ENCODE measurements around the gene ADAR.
A peak's percentile ranks its signal among the peaks of the same experiment; 100 is the strongest.

Gene ADAR

GRCh38 chr1:154607106-154607608 lies 829 bp downstream of the ADAR start:
- peaks cover 64% of the 10 kb centered on the region for H3K36me3 Mint-ChIP-seq
- peaks cover 77% of the 10 kb centered on the region for H3K4me1 Mint-ChIP-seq
- H3K4me3 Mint-ChIP-seq = peak overlapping the region; percentile 87
- H3K27ac Mint-ChIP-seq = peak overlapping the region; percentile 99
- ATAC-seq (peak; percentile 14), DNase-seq (ENCODE audit: low spot score in 2 of 2) (no peak)
- no peaks in the 10 kb centered on the region for H3K9me3 Mint-ChIP-seq

GRCh38 chr1:154605534-154605933 lies 2.5 kb downstream of the ADAR start:
- H3K36me3 Mint-ChIP-seq = peaks cover 68% of the 10 kb centered on the region
- H3K9me3 Mint-ChIP-seq = no peaks in the 10 kb centered on the region
- H3K4me3 Mint-ChIP-seq = peak overlapping the region; percentile 87
- H3K4me1 Mint-ChIP-seq = peaks cover 79% of the 10 kb centered on the region
- DNase-seq (ENCODE audit: low spot score in 2 of 2) (no peak), ATAC-seq (no peak)
- H3K27ac Mint-ChIP-seq = peak overlapping the region; percentile 99

- Mint-ChIP-seq H3K4me1 (peaks cover 84% of the 10 kb centered on the region), H3K4me3 (no peak overlapping the region), H3K36me3 (peaks cover 91% of the 10 kb centered on the region)
Observed at GRCh38 chr1:154603317-154603716, 4.7 kb downstream of the ADAR start.

DNA sequence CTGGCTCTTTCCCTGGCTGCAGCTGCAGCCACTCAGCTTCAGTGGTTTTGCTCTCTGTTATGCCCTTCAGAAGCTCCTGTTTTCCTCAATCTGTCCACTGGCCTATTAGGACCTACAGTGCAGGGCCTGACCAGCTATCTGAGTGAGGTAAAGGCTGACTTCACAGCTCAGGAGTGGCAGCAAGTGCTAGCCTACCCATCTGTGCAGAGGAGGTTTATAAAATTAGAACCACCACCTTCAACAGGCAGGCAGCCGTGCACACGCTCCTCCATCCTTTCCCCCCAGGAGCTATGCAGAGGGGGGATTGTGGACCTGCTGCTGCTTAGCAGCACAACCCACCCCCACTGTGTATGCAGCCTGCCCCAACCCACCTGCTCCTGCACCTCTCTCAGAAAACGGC lies 8.3 kb downstream of the ADAR start:
- Mint-ChIP-seq H3K4me3 (peak overlapping the region; percentile 30), H3K36me3 (peaks cover 94% of the 10 kb centered on the region), H3K9me3 (no peaks in the 10 kb centered on the region), H3K4me1 (peaks cover 65% of the 10 kb centered on the region), H3K27ac (peak overlapping the region; percentile 90)
- ATAC-seq (no peak), DNase-seq (ENCODE audit: low spot score in 2 of 2) (no peak)

More at GRCh38 chr1:154603317-154603716, 4.7 kb downstream of the ADAR start:
- DNase-seq (ENCODE audit: low spot score in 2 of 2) (no peak), ATAC-seq (no peak)
- H3K27ac Mint-ChIP-seq = peak overlapping the region; percentile 99
- no peaks in the 10 kb centered on the region for H3K9me3 Mint-ChIP-seq

DNA sequence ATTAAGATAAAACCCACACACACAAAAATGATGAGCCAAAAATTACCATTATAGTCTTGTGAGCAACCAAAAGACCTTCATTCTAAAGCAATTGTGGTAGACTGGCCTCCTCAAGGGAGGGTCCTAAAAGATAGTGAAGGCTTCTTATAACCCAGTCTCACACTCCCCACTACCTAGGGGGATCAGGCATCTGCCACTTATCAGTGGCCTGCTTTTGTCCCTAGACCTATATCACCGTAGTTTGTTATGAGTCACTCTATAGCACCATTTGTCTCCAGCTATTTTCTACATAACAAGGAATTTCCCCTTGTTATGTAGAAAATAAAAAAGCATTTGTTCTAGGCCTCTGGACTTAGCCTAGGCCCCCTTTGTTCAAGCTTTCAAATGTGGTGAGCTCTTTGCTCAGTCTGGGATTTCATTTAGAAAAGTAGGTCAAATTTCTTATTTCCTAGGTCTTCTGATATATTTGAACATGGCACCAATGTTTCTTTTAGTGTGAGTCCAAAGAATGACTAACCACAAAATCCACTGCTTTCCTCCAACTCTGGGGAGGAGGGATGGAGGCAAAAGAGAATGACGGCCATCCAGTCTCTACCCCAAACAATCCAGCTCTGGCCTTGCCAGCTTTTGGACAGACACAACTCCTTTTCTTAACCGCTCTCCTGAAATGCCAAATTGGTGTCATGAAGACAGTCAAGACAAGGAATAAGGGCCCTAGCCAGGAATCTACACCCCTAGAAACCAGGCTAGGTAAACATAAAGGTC lies 8.9 kb downstream of the ADAR start:
- DNase-seq (ENCODE audit: low spot score in 2 of 2) = no peak
- no peak overlapping the region for H3K4me3 Mint-ChIP-seq
- peak; percentile 44 for ATAC-seq
- H3K4me1 Mint-ChIP-seq = peaks cover 59% of the 10 kb centered on the region
- peak overlapping the region; percentile 90 for H3K27ac Mint-ChIP-seq
- H3K9me3 Mint-ChIP-seq = no peaks in the 10 kb centered on the region
- H3K36me3 Mint-ChIP-seq = peaks cover 94% of the 10 kb centered on the region

GRCh38 chr1:154595621-154596020 lies 12.4 kb downstream of the ADAR start:
- Mint-ChIP-seq H3K4me1 (peaks cover 40% of the 10 kb centered on the region), H3K36me3 (peaks cover 100% of the 10 kb centered on the region), H3K9me3 (no peaks in the 10 kb centered on the region), H3K4me3 (no peak overlapping the region), H3K27ac (no peak overlapping the region)
- ATAC-seq = peak; percentile 65
- no peak for DNase-seq (ENCODE audit: low spot score in 2 of 2)

- no peak overlapping the region for H3K4me3 Mint-ChIP-seq
- no peak for ATAC-seq
Observed at GRCh38 chr1:154594811-154595210, 13.2 kb downstream of the ADAR start.

GRCh38 chr1:154593390-154593789 lies 14.6 kb downstream of the ADAR start:
- Mint-ChIP-seq H3K4me1 (peaks cover 24% of the 10 kb centered on the region), H3K9me3 (no peaks in the 10 kb centered on the region), H3K4me3 (no peak overlapping the region), H3K36me3 (peaks cover 100% of the 10 kb centered on the region), H3K27ac (no peak overlapping the region)
- ATAC-seq (no peak), DNase-seq (ENCODE audit: low spot score in 2 of 2) (no peak)

More at GRCh38 chr1:154594811-154595210, 13.2 kb downstream of the ADAR start:
- Mint-ChIP-seq H3K9me3 (no peaks in the 10 kb centered on the region), H3K36me3 (peaks cover 100% of the 10 kb centered on the region), H3K4me1 (peaks cover 34% of the 10 kb centered on the region), H3K27ac (peak overlapping the region; percentile 14)
- no peak for DNase-seq (ENCODE audit: low spot score in 2 of 2)

GRCh38 chr1:154591206-154591605 lies 16.8 kb downstream of the ADAR start:
- Mint-ChIP-seq H3K36me3 (peaks cover 100% of the 10 kb centered on the region), H3K27ac (no peak overlapping the region), H3K4me3 (no peak overlapping the region), H3K9me3 (no peaks in the 10 kb centered on the region), H3K4me1 (peaks cover 13% of the 10 kb centered on the region)
- no peak for DNase-seq (ENCODE audit: low spot score in 2 of 2)
- no peak for ATAC-seq

DNA sequence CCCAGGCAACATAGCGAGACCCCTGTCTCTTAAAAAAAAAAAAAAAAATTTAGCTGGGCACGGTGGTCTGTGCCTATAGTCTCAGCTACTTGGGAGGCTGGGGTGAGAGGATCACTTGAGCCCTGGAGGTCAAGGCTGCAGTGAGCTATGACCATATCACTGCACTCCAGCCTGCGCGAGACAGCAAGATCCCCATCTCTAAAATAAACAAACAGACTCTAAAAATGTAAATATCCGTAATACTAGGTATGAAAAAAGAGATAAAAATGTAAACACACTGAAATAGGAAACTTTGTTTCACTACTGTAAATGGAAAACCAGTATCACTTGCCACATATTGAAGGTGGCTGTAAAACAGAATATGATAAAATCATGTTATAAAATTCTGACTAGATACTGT lies 17.2 kb downstream of the ADAR start:
- Mint-ChIP-seq H3K4me1 (peaks cover 13% of the 10 kb centered on the region), H3K9me3 (no peaks in the 10 kb centered on the region), H3K36me3 (peaks cover 100% of the 10 kb centered on the region), H3K27ac (no peak overlapping the region), H3K4me3 (no peak overlapping the region)
- DNase-seq (ENCODE audit: low spot score in 2 of 2) (no peak), ATAC-seq (no peak)

DNA sequence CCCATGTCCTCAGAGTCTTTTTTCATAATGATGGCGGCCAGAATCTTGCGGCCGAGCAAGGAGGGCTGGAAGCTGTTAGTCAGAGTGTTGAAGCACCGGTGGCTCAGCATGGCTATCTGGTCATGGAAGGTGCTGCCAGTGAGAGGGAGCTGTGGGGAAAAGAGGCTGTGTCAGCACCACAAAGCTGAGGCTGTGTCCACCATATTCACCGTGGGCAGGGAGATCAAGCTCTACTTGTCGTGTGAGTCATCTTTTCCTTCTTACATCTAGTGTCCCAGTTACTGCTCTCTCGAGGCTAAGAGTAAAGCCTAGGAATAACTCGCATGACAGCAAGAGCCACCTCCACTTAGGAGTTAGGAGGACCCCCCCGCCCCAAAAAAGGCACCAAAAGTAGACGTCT lies 18.2 kb downstream of the ADAR start:
- DNase-seq (ENCODE audit: low spot score in 2 of 2) (no peak), ATAC-seq (peak; percentile 65)
- Mint-ChIP-seq H3K36me3 (peaks cover 100% of the 10 kb centered on the region), H3K27ac (peak overlapping the region; percentile 75), H3K9me3 (no peaks in the 10 kb centered on the region), H3K4me1 (peaks cover 21% of the 10 kb centered on the region), H3K4me3 (no peak overlapping the region)

DNA sequence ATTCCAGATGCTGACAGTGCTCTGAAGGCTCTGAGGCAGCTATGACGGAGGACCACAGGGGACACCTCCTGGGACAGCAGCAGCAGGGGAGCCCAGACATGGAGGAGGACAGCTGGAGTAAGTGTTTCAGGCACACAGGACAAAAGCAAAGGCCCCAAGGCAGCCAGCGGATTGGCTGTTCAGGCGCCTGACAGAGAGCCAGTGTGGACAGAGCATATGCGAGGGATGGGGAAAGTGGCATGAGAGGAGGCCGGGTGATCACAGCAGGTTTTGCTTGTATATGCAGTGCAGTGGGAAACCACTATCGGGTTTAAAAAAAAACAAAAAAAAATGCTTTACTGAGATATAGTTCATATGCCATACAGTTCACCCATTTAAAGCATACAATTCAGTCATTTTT lies 21.3 kb downstream of the ADAR start:
- no peak for ATAC-seq
- H3K4me1 Mint-ChIP-seq = peaks cover 15% of the 10 kb centered on the region
- no peak overlapping the region for H3K27ac Mint-ChIP-seq
- no peaks in the 10 kb centered on the region for H3K9me3 Mint-ChIP-seq
- no peak overlapping the region for H3K4me3 Mint-ChIP-seq
- peaks cover 100% of the 10 kb centered on the region for H3K36me3 Mint-ChIP-seq
- no peak for DNase-seq (ENCODE audit: low spot score in 2 of 2)

DNA sequence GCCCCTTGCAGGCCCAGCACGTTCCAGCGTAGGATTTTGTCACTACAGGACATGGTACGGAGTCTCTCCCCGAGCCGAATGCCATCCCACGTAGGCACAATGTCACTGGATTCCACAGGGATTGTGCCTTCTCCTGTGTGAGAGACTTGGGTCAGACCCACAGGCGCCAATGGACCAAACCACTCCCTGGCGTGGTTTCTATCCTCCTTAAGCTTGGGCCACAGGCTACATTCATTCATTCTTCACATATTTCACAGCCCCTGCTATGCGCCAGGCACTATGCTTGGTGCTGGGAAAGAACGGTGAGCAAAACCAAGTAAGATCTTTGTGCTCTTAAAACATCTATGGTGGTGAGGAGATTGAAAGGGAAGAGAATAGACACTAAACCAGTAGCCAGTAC lies 21.8 kb downstream of the ADAR start:
- ATAC-seq (no peak), DNase-seq (ENCODE audit: low spot score in 2 of 2) (no peak)
- Mint-ChIP-seq H3K4me1 (peaks cover 15% of the 10 kb centered on the region), H3K9me3 (no peaks in the 10 kb centered on the region), H3K27ac (no peak overlapping the region), H3K36me3 (peaks cover 100% of the 10 kb centered on the region), H3K4me3 (no peak overlapping the region)

GRCh38 chr1:154584267-154584994 lies 23.6 kb downstream of the ADAR start:
- Mint-ChIP-seq H3K27ac (peak overlapping the region; percentile 52), H3K4me3 (no peak overlapping the region), H3K36me3 (peaks cover 100% of the 10 kb centered on the region), H3K9me3 (no peaks in the 10 kb centered on the region), H3K4me1 (peaks cover 9% of the 10 kb centered on the region)
- no peak for DNase-seq (ENCODE audit: low spot score in 2 of 2)
- no peak for ATAC-seq

DNA sequence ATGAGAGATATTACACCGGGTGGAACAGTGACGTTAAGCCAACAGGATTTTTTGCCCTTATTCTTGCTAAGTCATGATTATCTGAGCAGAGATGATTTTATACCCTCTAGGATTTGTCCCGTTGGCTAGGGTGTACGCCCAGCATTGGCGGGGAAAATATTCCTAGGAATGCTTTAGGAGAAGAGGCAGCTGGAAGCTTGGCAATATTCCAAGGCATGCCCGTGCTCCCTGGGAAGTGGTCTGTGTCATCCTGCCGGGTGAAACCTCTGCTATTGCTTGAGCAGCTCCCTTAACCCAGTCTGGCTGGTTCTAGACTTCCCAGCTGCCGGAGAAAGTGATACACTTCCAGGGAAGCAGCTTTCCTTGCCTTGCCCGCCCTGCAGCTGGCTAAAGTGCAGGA lies 24.2 kb downstream of the ADAR start:
- no peaks in the 10 kb centered on the region for H3K9me3 Mint-ChIP-seq
- peaks cover 10% of the 10 kb centered on the region for H3K4me1 Mint-ChIP-seq
- ATAC-seq = no peak
- no peak overlapping the region for H3K4me3 Mint-ChIP-seq
- no peak for DNase-seq (ENCODE audit: low spot score in 2 of 2)
- H3K36me3 Mint-ChIP-seq = peaks cover 100% of the 10 kb centered on the region
- peak overlapping the region; percentile 52 for H3K27ac Mint-ChIP-seq

GRCh38 chr1:154582885-154583284 lies 25.1 kb downstream of the ADAR start:
- H3K4me3 Mint-ChIP-seq = no peak overlapping the region
- H3K9me3 Mint-ChIP-seq = no peaks in the 10 kb centered on the region
- peak overlapping the region; percentile 52 for H3K27ac Mint-ChIP-seq
- ATAC-seq = no peak
- DNase-seq (ENCODE audit: low spot score in 2 of 2) = no peak
- H3K36me3 Mint-ChIP-seq = peaks cover 98% of the 10 kb centered on the region
- H3K4me1 Mint-ChIP-seq = peaks cover 17% of the 10 kb centered on the region
